GM19372 (cell line): ENCODE data around the gene HTR3D.
"Not testable (repeated sequence)": the region's sequence is repeated elsewhere in the genome, so short reads cannot be mapped to it uniquely, and the experiment has no call there.

ENCODE experiments used
- ATAC-seq: cut with Tn5 transposase; IDR thresholded peaks from one replicate; pipeline ENCODE4 v1.9.1; 2021; ENCODE audit warnings: mild to moderate bottlenecking, low read depth, moderate library complexity; ENCODE audit not compliant: unreplicated experiment

Gene HTR3D

DNA sequence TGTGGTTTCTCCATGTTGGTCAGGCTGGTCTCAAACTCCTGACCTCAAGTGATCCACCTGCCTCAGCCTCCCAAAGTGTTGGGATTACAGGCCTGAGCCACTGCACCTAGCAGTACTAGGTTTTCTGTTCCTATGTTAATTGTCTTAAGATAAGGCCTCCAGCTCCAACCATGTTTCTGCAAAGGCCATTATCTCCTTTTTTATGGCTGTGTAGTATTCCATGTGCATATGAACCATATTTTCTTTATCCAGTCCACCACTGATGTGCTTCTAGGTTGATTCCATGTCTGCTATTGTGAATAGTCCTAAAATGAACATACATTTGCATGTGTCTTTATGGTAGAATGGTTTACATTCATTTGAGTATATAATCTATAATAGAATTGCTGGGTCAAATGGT is 31.1 kb downstream of the HTR3D start:
- no peak for ATAC-seq

DNA sequence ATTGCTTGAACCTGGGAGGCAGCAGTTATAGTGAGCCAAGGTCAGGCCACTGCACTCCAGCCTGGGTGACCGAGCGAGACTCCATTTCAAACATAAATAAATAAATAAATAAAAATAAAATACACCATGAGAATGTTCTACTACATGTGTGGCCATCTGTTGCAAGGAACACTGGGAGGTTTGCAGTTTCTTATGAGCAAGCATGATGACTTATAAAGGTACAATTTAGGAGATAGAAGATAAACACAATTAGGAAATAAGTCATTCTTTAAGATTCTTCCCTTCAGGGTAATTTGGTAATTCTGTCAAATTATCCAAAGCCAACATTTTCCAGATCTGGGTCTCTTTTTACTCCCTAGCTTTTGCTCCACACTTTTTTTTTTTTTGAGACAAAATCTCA is 34.7 kb downstream of the HTR3D start:
- no peak for ATAC-seq

DNA sequence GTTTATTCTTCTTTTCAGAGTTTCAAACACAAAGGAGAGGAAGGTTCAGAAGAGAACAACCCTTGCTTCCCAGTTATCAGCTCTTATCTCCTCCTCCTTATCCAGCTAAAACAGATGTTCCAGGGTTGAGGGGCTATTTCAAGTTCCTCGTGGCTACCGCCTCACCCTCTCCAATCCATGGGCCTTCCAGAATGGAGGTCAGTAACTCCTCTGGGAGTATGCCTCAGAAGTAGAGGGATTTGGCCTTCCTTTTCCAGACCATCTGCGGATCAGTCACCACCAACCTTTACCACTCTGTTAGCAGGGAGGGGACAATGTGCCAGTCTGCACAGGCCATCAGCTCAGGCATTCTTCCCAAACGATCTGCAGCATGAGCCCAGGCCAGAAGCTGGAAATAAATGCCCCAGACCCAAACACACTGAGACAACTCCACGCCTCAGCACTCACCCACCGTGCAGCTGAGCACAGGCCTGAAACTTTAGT is 36.1 kb downstream of the HTR3D start:
- no peak for ATAC-seq

DNA sequence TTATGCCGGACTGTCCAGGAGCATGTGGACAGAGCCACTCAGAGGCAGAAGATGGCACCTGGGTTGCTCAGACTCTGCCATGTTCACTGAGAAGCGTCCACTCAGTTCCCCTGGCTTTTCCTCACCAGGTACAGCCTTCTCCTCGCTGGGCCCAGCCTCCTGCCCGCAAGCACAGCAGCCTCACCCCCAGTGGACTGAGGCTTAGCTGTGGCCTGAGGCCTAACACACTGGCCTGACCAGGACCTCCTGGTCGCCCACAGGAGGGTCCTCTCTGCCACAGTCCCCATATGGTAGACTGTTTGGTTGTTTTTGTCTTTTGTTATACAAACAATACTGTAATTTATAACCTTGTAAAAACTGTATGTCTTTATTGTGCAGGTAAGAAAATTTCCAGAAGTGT is 36.8 kb downstream of the HTR3D start:
- no peak for ATAC-seq

DNA sequence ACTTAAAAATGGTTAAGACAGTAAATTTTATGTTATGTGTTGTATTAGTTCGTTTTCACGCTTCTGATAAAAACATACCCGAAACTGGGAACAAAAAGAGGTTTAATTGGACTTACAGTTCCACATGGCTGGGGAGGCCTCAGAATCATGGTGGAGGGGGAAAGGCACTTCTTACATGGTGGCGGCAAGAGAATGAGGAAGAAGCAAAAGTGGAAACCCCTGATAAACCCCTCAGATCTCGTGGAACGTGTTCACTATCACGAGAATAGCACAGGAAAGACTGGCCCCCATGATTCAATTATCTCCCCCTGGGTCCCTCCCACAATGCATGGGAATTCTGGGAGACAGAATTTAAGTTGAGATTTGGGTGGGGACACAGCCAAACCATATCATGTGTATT is 39.6 kb downstream of the HTR3D start:
- not testable (repeated sequence) for ATAC-seq

DNA sequence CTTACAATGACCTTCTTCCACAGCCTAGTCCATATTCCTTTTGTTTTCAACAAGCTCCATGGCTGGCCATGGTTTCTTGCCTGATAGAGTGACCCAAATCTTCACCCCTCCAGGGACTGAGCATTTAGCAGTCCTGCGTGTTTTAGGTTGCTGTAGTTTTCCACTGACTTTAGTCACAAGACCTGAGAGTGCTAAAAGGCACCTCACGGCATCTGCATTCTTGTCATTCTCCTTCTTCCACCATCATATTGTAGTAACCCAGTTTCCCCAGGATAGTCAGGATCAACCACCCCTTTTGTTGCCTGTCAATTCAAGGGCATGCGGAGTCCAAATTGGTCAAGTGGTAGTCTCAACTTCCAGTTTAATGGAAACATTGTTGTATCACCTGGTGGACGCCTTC is 42.1 kb downstream of the HTR3D start:
- ATAC-seq: no peak

DNA sequence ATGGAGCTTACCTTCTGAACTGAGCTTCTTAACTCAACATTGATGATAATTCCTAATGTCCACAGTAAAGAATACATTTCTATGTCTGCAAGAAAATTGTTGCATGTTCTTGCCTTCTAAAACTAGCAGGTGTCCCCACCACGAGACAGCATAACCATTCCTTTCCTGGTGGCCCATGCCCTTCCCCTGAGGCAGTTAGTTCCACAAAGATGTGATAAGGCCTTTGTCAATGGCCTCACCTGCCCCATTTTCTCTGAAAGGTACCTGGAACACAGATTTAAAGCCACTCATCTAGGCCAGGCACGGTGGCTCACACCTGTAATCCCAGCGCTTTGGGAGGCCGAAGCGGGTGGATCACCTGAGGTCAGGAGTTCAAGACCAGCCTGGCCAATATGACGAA is 44.4 kb downstream of the HTR3D start:
- no peak for ATAC-seq

DNA sequence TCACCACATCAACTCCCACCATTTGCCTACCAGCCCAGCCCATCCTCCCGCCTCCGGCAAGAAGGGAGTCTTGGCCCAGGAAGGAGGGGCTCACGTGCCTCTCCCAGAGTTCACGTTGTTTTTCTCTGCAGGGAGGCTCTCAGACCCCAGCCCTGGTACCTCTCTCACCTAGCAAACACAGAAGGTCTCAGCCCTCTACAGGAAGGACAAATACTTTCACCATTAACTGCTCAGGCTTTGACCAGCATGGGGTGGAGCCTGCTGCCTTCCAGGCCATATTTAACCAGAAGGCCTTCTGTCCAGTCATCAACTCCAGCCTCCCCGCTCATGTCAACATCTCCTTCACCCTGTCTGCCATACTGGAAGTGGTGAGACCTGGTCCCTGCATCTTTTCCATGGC is 46.3 kb downstream of the HTR3D start:
- ATAC-seq: no peak

DNA sequence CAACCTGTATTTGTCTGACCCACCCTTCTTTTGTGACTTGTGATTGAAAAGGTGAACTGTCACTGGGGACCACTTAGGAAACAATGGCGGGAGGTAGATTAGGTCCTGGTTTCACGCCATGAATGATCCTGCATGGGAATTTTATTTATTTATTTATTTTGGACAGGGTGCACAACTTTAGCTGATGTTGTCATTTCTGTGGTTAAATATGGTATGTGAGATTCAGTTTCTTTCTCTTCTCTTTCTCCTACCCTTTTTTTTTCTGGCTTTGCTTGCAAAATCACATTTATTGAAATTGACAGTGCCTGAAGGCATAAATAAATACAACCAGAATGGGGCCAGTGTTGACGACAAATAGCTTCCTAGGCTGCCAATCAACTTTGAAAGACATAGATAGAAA is 47.3 kb downstream of the HTR3D start:
- ATAC-seq: no peak

DNA sequence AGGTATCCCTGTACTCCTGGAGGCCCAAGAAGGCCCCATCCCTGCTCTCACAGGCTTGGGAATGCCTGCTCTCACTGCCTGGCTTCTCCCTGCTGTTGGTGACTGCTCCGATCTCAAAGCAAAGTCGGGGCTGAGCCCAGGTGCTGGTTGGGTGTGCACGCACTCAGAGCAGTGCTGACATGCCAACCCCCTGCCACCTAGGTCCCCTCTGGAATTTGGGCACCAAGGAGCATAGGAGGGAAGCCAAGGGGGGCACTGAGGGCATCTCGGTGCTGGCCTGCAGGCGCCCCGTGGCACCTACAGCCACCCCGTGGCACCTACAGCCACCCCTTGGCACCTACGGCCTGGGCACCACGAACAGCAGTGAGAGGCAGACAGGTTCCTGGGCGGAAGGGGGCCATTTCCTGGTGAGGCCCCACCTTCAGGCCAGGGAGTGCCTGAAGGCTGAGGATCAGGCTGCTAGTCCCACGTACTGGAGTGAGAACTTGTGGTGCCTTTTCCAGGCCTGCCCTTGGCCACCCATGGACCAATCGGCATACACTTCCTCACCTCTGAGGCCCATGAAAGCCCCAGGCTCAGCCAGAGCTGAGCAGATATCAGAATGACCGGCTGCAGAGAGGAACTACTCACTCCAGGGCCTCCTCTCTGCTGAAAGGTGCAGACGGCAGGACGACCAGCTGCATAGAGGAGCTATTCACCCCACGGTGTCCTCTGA is 49.7 kb downstream of the HTR3D start:
- no peak for ATAC-seq

DNA sequence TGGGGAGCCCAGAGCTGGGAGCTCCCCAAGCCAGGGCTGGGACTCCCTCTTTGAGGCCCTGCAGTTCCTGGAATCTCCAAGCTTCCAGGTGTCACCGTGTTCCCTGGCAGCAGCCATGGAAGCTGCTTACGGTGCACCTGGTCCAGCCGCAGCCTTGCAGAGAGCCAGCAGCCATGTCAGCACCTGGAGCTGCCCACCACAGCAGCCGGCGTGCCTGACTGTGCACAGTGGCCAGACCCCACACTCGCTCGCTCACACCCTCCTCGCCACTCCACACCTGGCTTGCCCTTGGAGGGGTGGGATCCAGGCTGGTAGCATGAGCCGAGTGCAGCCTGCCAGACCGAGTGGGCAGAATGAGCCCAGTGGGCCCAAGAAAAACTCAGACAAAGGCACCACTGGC is 50.5 kb downstream of the HTR3D start:
- no peak for ATAC-seq

DNA sequence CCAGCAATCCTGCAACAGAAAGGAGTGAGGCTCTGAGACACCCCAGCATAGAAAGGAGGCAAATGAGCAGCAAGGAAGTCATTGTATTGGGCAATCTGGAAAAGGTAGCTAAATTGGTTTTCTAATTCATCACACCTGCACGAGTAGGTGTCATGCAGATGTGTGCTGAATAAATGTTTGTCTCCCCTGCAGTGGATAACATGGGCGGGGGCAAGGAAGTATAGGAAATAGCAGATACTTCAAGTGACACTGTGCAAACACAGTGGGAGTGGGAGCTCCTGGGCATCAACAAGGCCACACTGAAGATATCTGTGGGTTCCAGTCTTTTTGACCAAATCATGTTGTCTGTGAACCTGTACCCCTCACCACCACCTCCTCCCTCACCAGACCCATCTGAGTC is 50.9 kb downstream of the HTR3D start:
- no peak for ATAC-seq

DNA sequence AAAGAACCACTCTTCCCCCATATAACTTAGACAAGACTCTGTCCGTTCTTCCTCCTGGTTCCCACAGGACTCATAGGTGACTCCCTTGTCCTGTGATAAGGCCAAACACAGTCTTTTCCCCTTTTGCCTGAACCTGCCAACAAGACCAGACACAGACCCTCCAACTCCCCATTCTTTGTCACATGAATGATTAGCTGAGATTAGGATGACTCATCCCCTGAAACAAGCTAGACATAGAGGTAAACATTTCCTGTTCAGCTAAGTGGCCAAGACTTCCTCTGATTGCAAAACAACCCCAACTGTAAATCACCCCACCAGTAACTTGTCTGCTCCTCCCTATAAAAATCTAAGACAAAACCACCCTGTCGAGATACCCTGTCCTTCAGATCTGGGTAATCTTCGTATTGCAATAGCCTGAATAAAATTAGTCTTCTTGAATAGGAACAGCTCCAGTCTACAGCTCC is 53.9 kb downstream of the HTR3D start:
- ATAC-seq: no peak
